ENCODE measurements around the gene GAGE12J.

DNA sequence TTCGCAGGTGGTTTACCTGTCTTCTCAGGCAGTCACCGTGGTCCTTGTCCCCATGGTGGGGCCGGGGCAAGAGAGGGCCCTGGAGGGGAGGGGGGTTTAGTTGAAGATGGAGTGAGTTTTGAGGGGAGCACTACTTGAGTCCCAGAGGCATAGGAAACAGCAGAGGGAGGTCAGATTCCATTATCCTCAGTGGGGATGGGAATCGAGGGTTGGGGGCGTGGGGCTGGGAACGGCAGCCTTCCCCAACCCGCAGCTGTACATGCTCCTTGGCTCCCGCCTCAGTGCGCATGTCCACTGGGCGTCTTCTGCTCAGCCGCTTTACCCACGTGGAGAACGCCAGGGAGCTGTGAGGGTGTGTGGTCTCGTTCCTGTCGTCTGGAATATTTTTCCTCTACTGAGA, 18.5 kb upstream of the GAGE12J start, which contains the start of gene GAGE10:
- TF ChIP-seq CTCF (conservative IDR thresholded peaks at IDR 0.05; ENCODE audit: low read length) (no peak), EZH2phosphoT487 (IDR thresholded peaks at IDR 0.05; ENCODE audit: borderline replicate concordance, low read depth, low read length) (no peak)

Measured in OCI-LY7 (cell line).